ENCODE measurements around the gene MIX23.

GRCh38 chr3:122405015-122405414 is 22.0 kb upstream of the MIX23 start:
- TF ChIP-seq CTCF (conservative IDR thresholded peaks at IDR 0.05; ENCODE audit: low read length) (no peak), EZH2phosphoT487 (IDR thresholded peaks at IDR 0.05; ENCODE audit: borderline replicate concordance) (no peak)
